SH-SY5Y (cell line): ENCODE measurements around the gene TFPI2.

ENCODE experiments used
- GATA2 ChIP-seq: IDR thresholded peaks from 2 replicates; pipeline ENCODE4 v1.6.1; 2011; ENCODE audit warnings: mild to moderate bottlenecking, low read depth, low read length
- GATA3 ChIP-seq: IDR thresholded peaks from 2 replicates; pipeline ENCODE4 v1.6.1; 2011; ENCODE audit warnings: low read depth, mild to moderate bottlenecking, low read length, moderate library complexity

DNA sequence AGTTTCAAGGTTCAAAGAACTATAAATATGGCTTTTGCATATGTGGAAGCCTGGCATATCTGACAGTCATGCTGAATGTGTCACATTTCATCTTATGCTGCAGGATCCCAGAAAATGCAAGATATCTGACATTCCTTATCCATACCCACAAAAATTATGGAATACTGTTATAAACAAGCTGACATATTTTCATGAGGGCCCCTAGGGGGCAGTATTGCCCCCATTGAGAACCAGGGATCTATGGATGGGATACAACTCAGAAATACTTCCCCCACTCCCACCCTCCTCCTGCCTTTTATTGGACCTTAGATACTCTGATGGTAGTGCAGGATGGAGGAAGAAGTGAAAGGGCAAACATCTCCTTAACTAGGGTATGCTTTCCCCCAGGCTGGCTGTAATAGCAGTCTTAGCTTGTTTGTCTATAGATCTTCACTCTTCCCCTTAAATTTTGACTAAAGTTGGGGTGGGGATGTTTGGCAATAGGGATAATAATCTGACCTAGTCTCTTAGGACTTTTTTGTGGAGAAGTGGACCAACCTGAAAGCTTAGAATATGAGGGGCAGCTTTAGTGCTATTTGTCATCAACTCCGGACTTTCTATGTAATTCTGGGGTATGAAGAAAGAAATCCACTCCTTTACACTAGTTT, 12.3 kb upstream of the TFPI2 start:
- TF ChIP-seq GATA2: no peak
- no peak for TF ChIP-seq GATA3
